Limb (tissue), 2 donors: ENCODE measurements around the gene TMEM219.
"Not testable (repeated sequence)": the region's sequence is repeated elsewhere in the genome, so short reads cannot be mapped to it uniquely, and the experiment has no call there.

Source experiments
- DNase-seq, 2 donors: peaks; one replicate each; pipeline ENCODE4 v3.0.0-alpha.2; 2016; ENCODE audit errors: extremely low spot score in 2 of 2

TMEM219 gene

GRCh38 chr16:29950806-29951461 lies 10.9 kb upstream of the TMEM219 start:
- DNase-seq, result no peak

GRCh38 chr16:29951625-29952365 lies 10.1 kb upstream of the TMEM219 start:
- DNase-seq, result no peak

DNA sequence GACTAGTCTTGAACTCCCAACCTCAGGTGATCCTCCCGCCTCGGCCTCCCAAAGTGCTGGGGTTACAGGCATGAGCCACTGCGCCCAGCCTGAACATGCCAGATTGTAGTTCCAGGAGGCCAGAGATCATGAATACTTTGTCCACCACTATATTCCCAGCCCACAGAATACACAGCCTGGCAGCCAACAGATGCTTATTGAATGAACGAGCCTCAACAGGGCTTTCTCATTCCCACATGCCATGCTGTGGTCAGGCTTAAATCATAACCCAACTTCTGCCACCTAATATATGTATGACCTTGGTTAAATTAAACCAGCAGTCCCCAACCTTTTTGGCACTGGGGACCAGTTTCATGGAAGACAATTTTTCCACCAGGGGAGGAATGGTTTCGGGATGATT lies 3.1 kb upstream of the TMEM219 start:
- no peak for DNase-seq

DNA sequence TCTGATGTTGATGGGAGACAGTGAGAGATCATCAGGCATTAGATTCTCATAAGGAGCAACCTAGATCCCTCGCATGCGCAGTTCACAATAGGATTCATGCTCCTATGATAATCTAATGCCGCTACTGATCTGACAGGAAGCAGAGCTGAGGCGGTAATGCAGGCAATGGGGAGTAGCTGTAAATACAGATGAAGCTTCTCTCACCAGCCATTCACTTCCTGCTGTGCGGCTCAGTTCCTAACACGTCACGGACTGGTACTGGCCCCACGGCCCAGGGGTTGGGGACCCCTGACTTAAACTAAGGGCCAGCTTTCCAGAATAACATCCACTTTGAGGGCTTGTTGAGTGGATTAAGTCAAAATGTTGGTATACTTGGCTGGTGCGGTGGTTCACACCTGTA lies 2.6 kb upstream of the TMEM219 start:
- no peak for DNase-seq

- not testable (repeated sequence) for DNase-seq
Observed at GRCh38 chr16:29959821-29960220, 2.1 kb upstream of the TMEM219 start.

DNA sequence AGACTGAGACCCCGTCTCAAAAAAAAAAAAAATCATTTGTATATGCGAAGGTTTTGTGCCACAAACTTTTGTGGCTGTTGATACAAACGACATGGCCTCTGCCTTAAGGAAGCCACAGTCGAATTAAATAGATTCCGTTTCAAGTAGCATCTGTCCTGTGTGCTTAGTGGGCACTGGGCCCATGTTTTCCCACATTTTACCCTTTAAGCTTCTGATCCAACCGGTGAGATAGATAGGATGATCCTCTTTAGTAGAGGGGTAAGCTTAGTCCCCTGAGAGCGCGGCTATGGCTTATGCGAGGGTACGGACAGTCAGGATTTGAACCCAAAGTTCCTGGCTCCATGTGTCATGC lies 776 bp upstream of the TMEM219 start:
- no peak for DNase-seq

DNA sequence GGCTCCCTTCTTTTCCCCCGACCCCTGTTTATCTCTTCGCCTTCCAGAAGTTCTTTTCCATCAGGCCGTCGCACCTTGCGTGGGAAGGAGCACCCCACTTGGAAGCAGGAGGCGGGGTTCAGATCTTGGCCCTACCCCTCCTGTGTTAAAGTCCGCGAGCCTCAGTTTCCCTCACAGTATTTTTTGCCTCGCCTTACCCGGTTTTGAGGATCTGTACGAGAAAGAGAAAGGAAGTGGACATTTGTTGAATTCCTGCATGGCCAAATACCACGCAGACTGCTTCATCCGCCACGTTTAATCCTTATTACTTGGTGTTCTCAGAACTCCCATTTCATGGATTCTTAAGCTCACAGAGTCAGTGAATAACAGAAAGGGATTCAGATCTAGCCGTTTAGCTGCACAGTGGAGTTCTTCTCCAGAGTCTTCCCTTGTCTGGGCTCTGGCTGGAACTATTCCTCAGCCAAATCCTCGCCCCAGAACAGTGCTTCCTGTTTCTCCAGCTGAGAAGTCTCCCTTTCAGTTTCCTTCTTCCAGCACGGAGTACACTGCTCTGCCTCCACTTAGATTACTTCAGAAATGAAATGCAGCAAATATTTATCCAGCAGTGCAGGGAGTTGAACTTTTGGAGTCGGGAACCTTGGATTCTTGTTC lies 590 bp downstream of the TMEM219 start:
- DNase-seq, result peak in 1 of 2 donors; percentile 11

GRCh38 chr16:29963021-29963743 lies 1.3 kb downstream of the TMEM219 start:
- DNase-seq, result no peak

GRCh38 chr16:29968205-29968604 lies 6.3 kb downstream of the TMEM219 start:
- no peak for DNase-seq

DNA sequence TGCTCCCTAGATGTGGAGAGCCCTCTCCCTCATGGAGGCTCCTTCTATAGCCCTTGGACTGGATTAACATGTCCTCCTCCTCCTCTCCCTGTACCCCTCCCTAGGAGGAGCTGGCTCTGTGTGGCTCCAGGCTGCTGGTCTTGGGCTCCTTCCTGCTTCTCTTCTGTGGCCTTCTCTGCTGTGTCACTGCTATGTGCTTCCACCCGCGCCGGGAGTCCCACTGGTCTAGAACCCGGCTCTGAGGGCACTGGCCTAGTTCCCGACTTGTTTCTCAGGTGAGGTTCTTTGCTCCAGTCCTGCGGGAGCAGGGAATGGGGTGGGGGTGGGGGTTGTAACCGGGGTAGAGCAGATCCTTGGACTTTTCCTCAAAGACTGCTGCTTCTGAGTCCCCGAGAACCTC lies 9.4 kb downstream of the TMEM219 start:
- DNase-seq, result no peak

- no peak for DNase-seq
Observed at GRCh38 chr16:29972500-29972899, 10.6 kb downstream of the TMEM219 start.

- DNase-seq, result no peak
Observed at GRCh38 chr16:29972992-29973383, 11.1 kb downstream of the TMEM219 start.

GRCh38 chr16:29973384-29974246 lies 11.7 kb downstream of the TMEM219 start, which contains the start of gene TAOK2:
TAOK2 (plus strand) TSS chr16:29973868; CDS start chr16:29977773, 3,905 bp downstream.
- peak; percentile 99 for DNase-seq

DNA sequence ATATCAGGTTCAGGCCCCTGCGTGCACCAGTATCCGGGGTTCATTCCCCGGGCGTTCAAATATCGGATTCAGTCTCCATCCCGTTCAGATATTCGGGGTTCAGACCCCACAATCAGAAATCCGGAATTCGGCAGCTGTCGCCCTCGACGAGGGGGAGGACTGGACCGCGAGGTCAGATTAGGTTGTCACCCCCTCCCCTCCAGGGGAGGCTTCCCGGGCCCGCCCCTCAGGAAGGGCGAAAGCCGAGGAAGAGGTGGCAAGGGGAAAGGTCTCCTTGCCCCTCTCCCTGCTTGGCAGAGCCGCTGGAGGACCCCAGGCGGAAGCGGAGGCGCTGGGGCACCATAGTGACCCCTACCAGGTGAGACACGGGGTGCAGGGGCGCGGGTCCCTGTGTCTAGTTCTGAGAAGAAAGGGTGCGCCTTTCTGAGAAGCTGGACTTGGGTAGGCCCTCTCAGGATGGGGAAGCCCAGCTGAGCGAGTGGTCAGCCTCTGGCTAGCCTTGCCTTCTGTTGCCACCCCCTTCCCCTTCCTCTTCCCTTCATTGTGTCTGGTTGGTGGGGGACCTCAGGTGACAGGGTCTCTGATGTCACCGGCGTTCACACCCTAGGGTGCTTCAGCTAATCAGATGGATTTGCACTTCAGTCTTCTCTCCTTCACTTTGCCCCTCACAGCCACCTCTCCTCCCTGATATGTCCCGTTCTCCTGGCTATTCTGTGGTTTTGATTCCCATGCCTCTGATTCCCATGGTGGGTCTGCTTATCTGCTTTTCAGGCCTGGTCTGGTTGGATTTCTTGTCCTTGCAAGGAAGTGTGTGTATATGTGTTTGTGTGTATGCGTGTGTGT lies 12.6 kb downstream of the TMEM219 start:
- no peak for DNase-seq

DNA sequence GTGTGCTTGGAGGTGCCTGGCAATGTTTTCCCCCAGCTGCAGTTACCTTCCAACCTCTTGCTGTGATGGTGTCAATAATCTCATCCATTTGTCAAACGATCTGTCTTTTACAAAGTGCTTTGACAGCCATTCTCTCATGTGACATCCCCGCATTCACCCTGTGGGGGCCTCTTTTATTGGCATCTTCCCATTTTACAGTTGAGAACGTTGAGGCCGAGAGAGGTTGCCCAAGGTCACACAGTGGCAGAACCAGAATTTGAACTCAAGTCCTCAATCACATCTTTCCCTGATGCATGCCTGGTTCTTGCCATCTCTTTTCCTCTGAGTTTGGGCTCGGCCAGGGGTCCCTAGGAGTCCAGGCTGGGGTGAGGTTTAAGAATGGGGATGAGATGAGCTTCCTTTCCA lies 13.3 kb downstream of the TMEM219 start:
- no peak for DNase-seq

DNA sequence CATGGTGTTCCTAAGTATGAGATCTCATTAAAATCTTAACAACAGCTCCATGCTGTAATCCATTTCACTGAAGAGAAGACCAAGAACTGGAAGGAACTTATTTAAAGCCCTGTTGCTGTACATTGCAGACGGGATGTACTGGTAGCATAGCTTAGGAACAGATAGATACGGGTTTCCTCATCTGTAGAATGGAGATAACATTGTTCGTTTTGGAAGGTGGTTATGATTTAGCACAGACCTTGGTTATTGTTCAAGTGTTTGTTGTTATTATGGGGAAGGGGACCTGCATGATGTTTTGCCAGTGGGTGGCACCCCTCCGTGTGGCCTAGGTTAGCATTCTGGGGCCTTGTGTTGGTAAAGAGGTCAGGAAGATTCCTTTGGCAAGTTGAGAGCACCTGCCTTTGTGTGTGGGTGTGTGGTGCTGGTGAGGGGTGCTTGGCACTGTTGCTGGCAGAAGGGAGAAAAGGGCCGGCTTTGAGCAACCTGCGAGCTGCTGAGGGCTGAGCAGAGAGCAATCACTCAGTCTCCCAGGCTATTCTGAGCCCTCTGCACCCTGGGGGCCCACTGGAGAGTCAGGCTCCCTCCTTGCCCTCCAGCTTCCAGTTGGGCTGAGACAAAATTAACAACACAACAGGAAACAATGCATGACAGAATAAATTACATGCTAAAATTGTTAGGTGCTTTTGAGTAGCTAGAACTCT lies 14.1 kb downstream of the TMEM219 start:
- no peak for DNase-seq

- DNase-seq, result no peak
Observed at GRCh38 chr16:29977063-29977825, 15.4 kb downstream of the TMEM219 start.

GRCh38 chr16:29978081-29978480 lies 16.2 kb downstream of the TMEM219 start:
- DNase-seq, result no peak
